ENCODE data around the gene CFL1. TPM values are rescaled to one million over a fixed set of nuclear protein-coding genes. Genes with fewer than 3 reads are reported as not detected.

Gene CFL1
- total and polyA plus RNA-seq, 7 experiments from 2014 or later: 403 to 2,314 (median 802) TPM

DNA sequence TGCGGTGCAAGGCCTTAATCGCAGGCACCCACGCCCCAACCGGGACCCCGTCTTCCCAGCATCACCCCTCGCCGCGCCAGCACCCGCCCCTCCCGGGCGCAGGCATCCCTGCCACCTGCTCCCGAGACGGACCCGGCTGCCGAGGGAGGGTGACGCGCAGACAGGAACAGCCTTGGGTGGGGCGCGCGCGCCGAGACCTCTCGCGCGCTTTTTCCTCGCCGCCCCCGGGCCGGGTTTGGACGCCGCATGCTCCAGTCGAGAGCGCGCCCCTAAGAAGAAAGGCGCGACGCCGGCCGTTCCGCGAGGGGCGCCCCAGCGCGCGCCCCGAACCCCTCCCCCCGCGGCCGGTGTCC is 504 bp downstream of the CFL1 start:
- DNase-seq (peak in 8 of 9 donors; percentile 55 to 79 (median 67)), ATAC-seq (peak; percentile 4)
- no peaks in the 10 kb centered on the region for H3K27me3 Mint-ChIP-seq
- H3K4me3 ChIP-seq (ENCODE audit: low read length): peak overlapping the region; percentile 98
- H3K4me3 Mint-ChIP-seq: peak overlapping the region; percentile 87 to 100 (median 93)
- no peaks in the 10 kb centered on the region for H3K9me3 ChIP-seq (ENCODE audit: control insufficient read depth in 2 of 3, low read length in 3 of 3)
- peaks cover 28 to 61% (median 33%) of the 10 kb centered on the region in 3 experiments for H3K36me3 ChIP-seq (ENCODE audit: control insufficient read depth in 2 of 3, insufficient read depth in 3 of 3, low read length in 3 of 3)
- POLR2A ChIA-PET: interaction anchor here (0.6 to 12.9 kb wide), 21 partner anchors 9 to 1622 kb away, joined by 3 to 316 read pairs (median 5); partner anchors contain the start of genes C11orf68, CCDC85B, CTSW and EFEMP2
- H3K27ac ChIP-seq (ENCODE audit: low read depth, low read length): peak overlapping the region; percentile 74
- CTCF ChIA-PET: interaction anchor here (0.9 to 8.3 kb wide), 3 partner anchors 31 to 188 kb away, joined by 3 to 159 read pairs (median 3); partner anchors contain the start of genes CCDC85B and FIBP
- intact Hi-C loops (cut with micrococcal nuclease): loop anchor here (5.0 to 10.0 kb wide), 2 partner anchors 313 to 1540 kb away; partner anchors contain the start of genes PRDX5 (in 1 of the 2) and TRMT112 (in 1 of the 2)
- H3K4me1 Mint-ChIP-seq: peaks cover 42 to 70% (median 56%) of the 10 kb centered on the region in 7 donors
- no peaks in the 10 kb centered on the region for H3K27me3 ChIP-seq (ENCODE audit: control insufficient read depth in 2 of 2, insufficient read depth in 2 of 2, low read length in 2 of 2)
- H3K9me3 Mint-ChIP-seq: peaks cover 0 to 9% (median 0%) of the 10 kb centered on the region in 11 donors
- peaks cover 12 to 44% (median 27%) of the 10 kb centered on the region in 5 donors for H3K36me3 Mint-ChIP-seq
- peak overlapping the region in 4 of 9 donors; percentile 67 to 97 (median 84) for H3K27ac Mint-ChIP-seq
- H3K4me1 ChIP-seq (ENCODE audit: control insufficient read depth in 2 of 2, insufficient read depth in 2 of 2, low read length in 2 of 2): peaks cover 39 to 43% of the 10 kb centered on the region in 2 donors

DNA sequence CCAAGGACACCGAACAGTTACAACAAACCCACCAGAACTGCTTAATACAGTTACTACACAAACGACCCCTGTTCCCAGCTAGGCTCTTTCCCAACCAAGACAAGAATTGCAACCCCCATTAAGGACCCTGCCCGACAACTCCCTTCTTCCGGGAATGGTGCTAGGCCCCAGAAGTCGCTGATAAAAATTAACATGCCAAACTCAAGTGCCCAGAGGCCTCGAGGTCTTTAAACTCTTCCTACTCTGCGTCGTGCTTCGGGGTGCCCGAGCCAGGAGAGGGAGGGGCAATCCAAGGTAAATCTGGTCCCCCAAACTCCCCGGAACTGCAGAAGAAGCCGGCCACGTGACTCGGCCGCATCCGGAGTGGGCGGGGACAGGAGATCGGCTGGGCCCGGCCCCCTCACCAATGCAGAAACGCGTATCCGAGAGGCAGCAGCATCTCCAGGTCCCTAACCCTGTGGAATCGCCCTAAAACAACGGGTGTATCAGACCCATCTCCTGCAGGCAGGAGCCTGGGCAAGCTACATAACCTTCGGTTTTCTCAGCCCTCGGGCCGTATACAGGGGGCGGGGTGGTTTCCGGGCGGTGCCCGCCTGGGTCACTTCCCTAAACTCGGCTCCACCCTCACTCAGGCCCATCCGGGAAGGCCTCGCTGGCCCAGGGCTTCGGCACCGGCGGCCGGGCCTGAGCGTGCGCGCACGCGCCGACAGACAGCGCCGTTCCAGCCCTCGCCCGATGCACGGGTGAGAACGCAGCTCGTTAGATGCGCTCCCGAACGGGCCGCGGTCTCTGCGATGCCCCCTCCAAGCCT is 1.1 kb downstream of the CFL1 start:
- DNase-seq (peak; percentile 64 to 85 (median 83)), ATAC-seq (peak; percentile 21)
- Mint-ChIP-seq H3K9me3 (peaks cover 0 to 11% (median 0%) of the 10 kb centered on the region in 11 donors), H3K4me3 (peak overlapping the region; percentile 87 to 100 (median 93)), H3K27me3 (no peaks in the 10 kb centered on the region), H3K4me1 (peaks cover 43 to 70% (median 57%) of the 10 kb centered on the region in 7 donors), H3K36me3 (peaks cover 10 to 49% (median 32%) of the 10 kb centered on the region in 5 donors), H3K27ac (peak overlapping the region; percentile 72 to 97 (median 92))
- Histone ChIP-seq H3K4me1 (ENCODE audit: control insufficient read depth in 2 of 2, insufficient read depth in 2 of 2, low read length in 2 of 2) (peaks cover 35 to 42% of the 10 kb centered on the region in 2 donors), H3K27ac (ENCODE audit: low read depth, low read length) (peak overlapping the region; percentile 74), H3K36me3 (ENCODE audit: control insufficient read depth in 2 of 3, insufficient read depth in 3 of 3, low read length in 3 of 3) (peaks cover 27 to 61% (median 31%) of the 10 kb centered on the region in 3 experiments), H3K9me3 (ENCODE audit: control insufficient read depth in 2 of 3, low read length in 3 of 3) (no peaks in the 10 kb centered on the region), H3K27me3 (ENCODE audit: control insufficient read depth in 2 of 2, insufficient read depth in 2 of 2, low read length in 2 of 2) (no peaks in the 10 kb centered on the region), H3K4me3 (ENCODE audit: low read length) (peak overlapping the region; percentile 98)
- ChIA-PET POLR2A (interaction anchor here (0.6 to 12.9 kb wide), 10 partner anchors 8 to 359 kb away, joined by 3 to 316 read pairs (median 11); partner anchors contain the start of genes C11orf68, CCDC85B, CTSW and FIBP), CTCF (interaction anchor here (0.9 to 8.3 kb wide), 2 partner anchors 31 to 100 kb away, joined by 3 to 159 read pairs; partner anchors contain the start of genes CCDC85B and FIBP)
- intact Hi-C loops (cut with micrococcal nuclease): loop anchor here (5.0 to 10.0 kb wide), 2 partner anchors 312 to 1540 kb away; partner anchors contain the start of genes PRDX5 (in 1 of the 2) and TRMT112 (in 1 of the 2)

DNA sequence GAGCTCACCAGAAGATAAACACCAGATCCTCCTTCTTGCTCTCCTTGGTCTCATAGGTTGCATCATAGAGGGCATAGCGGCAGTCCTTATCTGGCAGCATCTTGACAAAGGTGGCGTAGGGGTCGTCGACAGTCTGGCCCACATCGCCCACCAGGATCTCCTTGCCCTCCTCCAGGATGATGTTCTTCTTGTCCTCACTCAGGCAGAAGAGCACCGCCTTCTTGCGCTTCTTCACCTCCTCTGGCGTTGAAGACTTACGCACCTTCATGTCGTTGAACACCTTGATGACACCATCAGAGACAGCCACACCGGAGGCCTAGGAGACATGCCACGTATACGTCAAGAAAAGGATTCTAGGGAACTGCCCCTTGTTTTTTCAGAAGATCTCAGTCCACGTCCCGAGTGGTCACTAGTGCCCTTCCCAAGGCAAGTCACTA is 2.0 kb downstream of the CFL1 start:
- H3K9me3 ChIP-seq (ENCODE audit: control insufficient read depth in 2 of 3, low read length in 3 of 3): peaks cover 0 to 8% (median 0%) of the 10 kb centered on the region in 3 experiments
- Mint-ChIP-seq H3K36me3 (peaks cover 10 to 58% (median 37%) of the 10 kb centered on the region in 5 donors), H3K27me3 (no peaks in the 10 kb centered on the region), H3K4me1 (peaks cover 42 to 62% (median 50%) of the 10 kb centered on the region in 7 donors), H3K4me3 (peak overlapping the region; percentile 87 to 100 (median 93)), H3K9me3 (peaks cover 0 to 11% (median 0%) of the 10 kb centered on the region in 11 donors), H3K27ac (peak overlapping the region; percentile 72 to 97 (median 92))
- H3K4me1 ChIP-seq (ENCODE audit: control insufficient read depth in 2 of 2, insufficient read depth in 2 of 2, low read length in 2 of 2): peaks cover 25 to 32% of the 10 kb centered on the region in 2 donors
- POLR2A ChIA-PET: interaction anchor here (1.4 to 7.3 kb wide), 3 partner anchors 18 to 62 kb away, joined by 7 to 63 read pairs (median 15); partner anchors contain the start of genes C11orf68 and SNX32
- ATAC-seq: no peak
- intact Hi-C loops (cut with micrococcal nuclease): loop anchor here (5.0 to 10.0 kb wide), 2 partner anchors 311 to 1539 kb away; partner anchors contain the start of genes PRDX5 (in 1 of the 2) and TRMT112 (in 1 of the 2)
- H3K27me3 ChIP-seq (ENCODE audit: control insufficient read depth in 2 of 2, insufficient read depth in 2 of 2, low read length in 2 of 2): no peaks in the 10 kb centered on the region
- CTCF ChIA-PET: no interaction called here
- peaks cover 27 to 69% (median 35%) of the 10 kb centered on the region in 3 experiments for H3K36me3 ChIP-seq (ENCODE audit: control insufficient read depth in 2 of 3, insufficient read depth in 3 of 3, low read length in 3 of 3)
- peak overlapping the region; percentile 98 for H3K4me3 ChIP-seq (ENCODE audit: low read length)
- peak overlapping the region; percentile 74 for H3K27ac ChIP-seq (ENCODE audit: low read depth, low read length)
- DNase-seq: no peak

DNA sequence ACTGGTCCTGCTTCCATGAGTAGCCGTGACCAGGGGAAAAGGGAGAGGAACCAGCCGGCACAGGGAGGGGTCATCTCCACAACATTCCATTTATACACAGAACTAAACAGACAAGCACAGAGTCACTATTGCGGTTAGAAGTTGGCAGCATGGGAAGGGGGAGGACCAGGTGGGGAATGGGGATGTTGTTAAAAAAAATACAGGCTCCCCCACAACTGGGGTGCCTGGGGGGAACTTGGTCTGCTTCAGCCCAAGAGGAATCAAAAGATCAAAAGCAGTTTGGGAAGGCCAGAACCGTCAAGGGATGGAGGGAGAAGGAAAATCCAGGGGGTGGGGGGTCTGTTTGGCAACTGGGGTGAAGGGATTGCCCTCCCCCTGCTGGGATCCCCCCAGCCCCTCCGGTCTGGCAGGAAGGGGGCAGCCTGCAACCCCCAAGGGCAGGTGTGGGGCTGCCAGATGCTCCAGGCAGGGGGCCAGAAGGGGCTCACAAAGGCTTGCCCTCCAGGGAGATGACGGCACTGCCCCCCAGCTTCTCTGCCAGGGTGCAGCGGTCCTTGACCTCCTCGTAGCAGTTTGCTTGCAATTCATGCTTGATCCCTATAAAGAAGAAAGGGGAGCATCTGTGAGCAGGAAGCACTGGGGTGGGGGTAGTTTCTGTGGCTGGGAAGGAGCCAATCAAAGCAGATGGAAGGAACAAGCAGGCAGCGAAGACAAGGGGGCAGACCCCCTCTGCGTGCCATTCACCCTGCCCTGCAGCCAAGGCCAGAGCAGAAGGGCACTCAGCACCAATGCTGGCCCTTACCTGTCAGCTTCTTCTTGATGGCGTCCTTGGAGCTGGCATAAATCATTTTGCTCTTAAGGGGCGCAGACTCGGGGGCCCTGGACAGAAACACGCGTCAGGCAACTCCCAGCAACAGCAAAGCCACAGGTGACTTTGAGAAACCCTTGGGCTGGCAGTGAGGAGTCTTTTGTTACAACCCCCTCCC is 2.8 kb downstream of the CFL1 start:
- Histone ChIP-seq H3K4me3 (ENCODE audit: low read length) (no peak overlapping the region), H3K36me3 (ENCODE audit: control insufficient read depth in 2 of 3, insufficient read depth in 3 of 3, low read length in 3 of 3) (peaks cover 27 to 66% (median 35%) of the 10 kb centered on the region in 3 experiments), H3K27me3 (ENCODE audit: control insufficient read depth in 2 of 2, insufficient read depth in 2 of 2, low read length in 2 of 2) (no peaks in the 10 kb centered on the region), H3K27ac (ENCODE audit: low read depth, low read length) (peak overlapping the region; percentile 74), H3K4me1 (ENCODE audit: control insufficient read depth in 2 of 2, insufficient read depth in 2 of 2, low read length in 2 of 2) (peaks cover 24 to 32% of the 10 kb centered on the region in 2 donors), H3K9me3 (ENCODE audit: control insufficient read depth in 2 of 3, low read length in 3 of 3) (peaks cover 0 to 8% (median 0%) of the 10 kb centered on the region in 3 experiments)
- ChIA-PET CTCF (no interaction called here), POLR2A (interaction anchor here (0.7 to 2.8 kb wide), 2 partner anchors 22 to 157 kb away, joined by 3 to 15 read pairs; partner anchors contain the start of genes CST6 and SNX32)
- peak overlapping the region; percentile 87 to 100 (median 93) for H3K4me3 Mint-ChIP-seq
- H3K27ac Mint-ChIP-seq: peak overlapping the region in 8 of 9 donors; percentile 18 to 97 (median 90)
- intact Hi-C loops (cut with micrococcal nuclease): loop anchor here (5.0 to 10.0 kb wide), 2 partner anchors 310 to 1538 kb away; partner anchors contain the start of genes PRDX5 (in 1 of the 2) and TRMT112 (in 1 of the 2)
- H3K4me1 Mint-ChIP-seq: peaks cover 38 to 56% (median 48%) of the 10 kb centered on the region in 7 donors
- DNase-seq (no peak), ATAC-seq (no peak)
- H3K36me3 Mint-ChIP-seq: peaks cover 8 to 60% (median 37%) of the 10 kb centered on the region in 5 donors
- H3K9me3 Mint-ChIP-seq: peaks cover 0 to 11% (median 0%) of the 10 kb centered on the region in 11 donors
- no peaks in the 10 kb centered on the region for H3K27me3 Mint-ChIP-seq

DNA sequence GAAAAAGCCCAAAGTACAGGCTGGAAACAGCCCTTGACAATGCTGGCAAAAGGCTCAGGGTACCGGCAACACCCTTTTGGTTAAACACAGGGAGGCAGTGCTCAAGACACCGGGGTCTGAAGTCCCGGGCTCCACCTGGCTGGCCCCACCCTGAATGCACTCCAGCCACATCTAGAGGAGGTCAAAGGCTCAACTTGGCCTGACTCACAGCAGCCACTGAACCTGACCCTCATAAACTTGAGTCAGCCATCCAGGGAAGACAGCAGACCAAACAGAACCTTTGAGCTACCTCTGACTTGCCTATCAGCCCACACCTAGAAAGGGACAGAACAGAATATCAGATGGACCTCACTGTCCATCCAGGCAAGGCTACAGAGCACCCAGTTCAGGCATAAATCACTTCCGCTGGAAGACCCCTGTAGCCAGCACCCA is 3.8 kb downstream of the CFL1 start:
- H3K4me3 Mint-ChIP-seq: peak overlapping the region; percentile 26 to 100 (median 50)
- H3K27ac Mint-ChIP-seq: peak overlapping the region in 8 of 9 donors; percentile 35 to 82 (median 48)
- peaks cover 7 to 57% (median 37%) of the 10 kb centered on the region in 5 donors for H3K36me3 Mint-ChIP-seq
- no peak for DNase-seq
- Histone ChIP-seq H3K27me3 (ENCODE audit: control insufficient read depth in 2 of 2, insufficient read depth in 2 of 2, low read length in 2 of 2) (no peaks in the 10 kb centered on the region), H3K9me3 (ENCODE audit: control insufficient read depth in 2 of 3, low read length in 3 of 3) (peaks cover 0 to 8% (median 0%) of the 10 kb centered on the region in 3 experiments), H3K4me3 (ENCODE audit: low read length) (no peak overlapping the region), H3K27ac (ENCODE audit: low read depth, low read length) (no peak overlapping the region), H3K4me1 (ENCODE audit: control insufficient read depth in 2 of 2, insufficient read depth in 2 of 2, low read length in 2 of 2) (peaks cover 24 to 32% of the 10 kb centered on the region in 2 donors), H3K36me3 (ENCODE audit: control insufficient read depth in 2 of 3, insufficient read depth in 3 of 3, low read length in 3 of 3) (peaks cover 27 to 66% (median 35%) of the 10 kb centered on the region in 3 experiments)
- H3K4me1 Mint-ChIP-seq: peaks cover 33 to 50% (median 45%) of the 10 kb centered on the region in 7 donors
- ChIA-PET POLR2A (interaction anchor here (0.6 kb wide), 2 partner anchors 32 to 52 kb away, joined by 3 read pairs; no protein-coding TSS in a partner anchor), CTCF (interaction anchor here (1.2 kb wide), 1 partner anchor 30 kb away, joined by 4 read pairs; no protein-coding TSS in a partner anchor)
- intact Hi-C loops (cut with micrococcal nuclease): loop anchor here in 1 of 2 donors (10.0 kb wide), 1 partner anchor 309 kb away; no protein-coding TSS in a partner anchor
- ATAC-seq: no peak
- no peaks in the 10 kb centered on the region for H3K27me3 Mint-ChIP-seq
- peaks cover 0 to 11% (median 0%) of the 10 kb centered on the region in 11 donors for H3K9me3 Mint-ChIP-seq
